Muscle of leg (tissue), 11 donors: Measurements from ENCODE around the gene PPP1R3F. TPM values are rescaled to one million over a fixed set of nuclear protein-coding genes. Genes with fewer than 3 reads are reported as not detected.
"Not testable (repeated sequence)": the region's sequence is repeated elsewhere in the genome, so short reads cannot be mapped to it uniquely, and the experiment has no call there.

Experiments
- DNase-seq: peaks from one replicate; pipeline ENCODE4 v3.0.0; 2013
- H3K27ac ChIP-seq: one replicate; pipeline ENCODE4 v1.5.1; 2013; ENCODE audit warnings: mild to moderate bottlenecking, low read length, control low read depth
- H3K27me3 ChIP-seq: one replicate; pipeline ENCODE4 v1.6.1; 2013; ENCODE audit warnings: low read length; ENCODE audit not compliant: control insufficient read depth, insufficient read depth
- H3K36me3 ChIP-seq: one replicate; pipeline ENCODE4 v1.6.1; 2013; ENCODE audit warnings: low read length; ENCODE audit not compliant: control insufficient read depth, insufficient read depth
- H3K4me1 ChIP-seq: one replicate; pipeline ENCODE4 v1.6.1; 2013; ENCODE audit warnings: low read length; ENCODE audit not compliant: control insufficient read depth, insufficient read depth
- H3K4me3 ChIP-seq: one replicate; pipeline ENCODE4 v1.5.1; 2013; ENCODE audit warnings: low read length, control low read depth
- H3K9me3 ChIP-seq: replicated peaks from 2 replicates; pipeline ENCODE4 v1.6.1; 2013; ENCODE audit warnings: low read depth, low read length; ENCODE audit not compliant: control insufficient read depth
- WGBS: methylation state at CpG from one replicate; pipeline ENCODE4 v1.1.5; 2013; ENCODE audit warnings: missing lambda C conversion rate; ENCODE audit not compliant: insufficient coverage; 5-methylcytosine and 5-hydroxymethylcytosine counted together
- polyA plus RNA-seq, 8 donors: library from polyadenylated mRNA; unstranded; fragments of 120-200 nt; gene quantifications; one replicate each; pipeline versions ENCODE4 v1.2.1 to v1.2.3, GENCODE V29; 2013; ENCODE audit warnings: inconsistent platforms in 1 of 8, low replicate concordance in 1 of 8; ENCODE audit not compliant: insufficient read length in 8 of 8, insufficient read depth in 1 of 8
- total RNA-seq: library from RNA; stranded (reverse); fragments of 120-200 nt; gene quantifications from one replicate; pipeline ENCODE4 v1.2.4, GENCODE V29; 2013

PPP1R3F gene
- total and polyA plus RNA-seq, 9 donors: 5.5 to 9.0 (median 7.4) TPM

GRCh38 chrX:49286136-49286535, 16.5 kb downstream of the PPP1R3F start:
- DNase-seq: no peak
- Histone ChIP-seq H3K4me1 (no peaks in the 10 kb centered on the region), H3K36me3 (no peaks in the 10 kb centered on the region), H3K27me3 (no peaks in the 10 kb centered on the region), H3K9me3 (no peaks in the 10 kb centered on the region), H3K4me3 (no peak overlapping the region), H3K27ac (no peak overlapping the region)
- WGBS: 88% methylated on average over 17 of the region's 18 CpGs

GRCh38 chrX:49286581-49286980, 17.0 kb downstream of the PPP1R3F start:
- WGBS: 77% methylated on average over 4 of the region's 4 CpGs

GRCh38 chrX:49287665-49288064, 18.1 kb downstream of the PPP1R3F start:
- no peak for DNase-seq
- WGBS: 89% methylated on average over 1 of the region's 1 CpG
- no peaks in the 10 kb centered on the region for H3K36me3 ChIP-seq
- H3K9me3 ChIP-seq: no peaks in the 10 kb centered on the region
- H3K27ac ChIP-seq: no peak overlapping the region
- no peak overlapping the region for H3K4me3 ChIP-seq
- H3K27me3 ChIP-seq: no peaks in the 10 kb centered on the region
- H3K4me1 ChIP-seq: no peaks in the 10 kb centered on the region

More at GRCh38 chrX:49286581-49286980, 17.0 kb downstream of the PPP1R3F start:
- no peaks in the 10 kb centered on the region for H3K4me1 ChIP-seq
- no peak for DNase-seq
- no peaks in the 10 kb centered on the region for H3K9me3 ChIP-seq
- no peak overlapping the region for H3K27ac ChIP-seq
- H3K36me3 ChIP-seq: no peaks in the 10 kb centered on the region
- no peak overlapping the region for H3K4me3 ChIP-seq
- H3K27me3 ChIP-seq: no peaks in the 10 kb centered on the region

GRCh38 chrX:49290215-49290614, 20.6 kb downstream of the PPP1R3F start:
- DNase-seq: no peak
- Histone ChIP-seq H3K27ac (no peak overlapping the region), H3K4me1 (no peaks in the 10 kb centered on the region), H3K4me3 (no peak overlapping the region), H3K27me3 (no peaks in the 10 kb centered on the region), H3K9me3 (no peaks in the 10 kb centered on the region), H3K36me3 (no peaks in the 10 kb centered on the region)
- WGBS: 66% methylated on average over 5 of the region's 7 CpGs

- H3K4me3 ChIP-seq: no peak overlapping the region
- no peaks in the 10 kb centered on the region for H3K36me3 ChIP-seq
- H3K4me1 ChIP-seq: no peaks in the 10 kb centered on the region
- no peaks in the 10 kb centered on the region for H3K27me3 ChIP-seq
- H3K9me3 ChIP-seq: no peaks in the 10 kb centered on the region
- peak; percentile 44 for DNase-seq
- WGBS: 36% methylated on average over 11 of the region's 11 CpGs
- H3K27ac ChIP-seq: no peak overlapping the region
These were observed 22.2 kb downstream of the PPP1R3F start for GRCh38 chrX:49291615-49292337.

GRCh38 chrX:49292400-49293362, 23.1 kb downstream of the PPP1R3F start:
- Histone ChIP-seq H3K36me3 (no peaks in the 10 kb centered on the region), H3K9me3 (no peaks in the 10 kb centered on the region), H3K4me1 (no peaks in the 10 kb centered on the region), H3K27ac (no peak overlapping the region), H3K27me3 (no peaks in the 10 kb centered on the region), H3K4me3 (no peak overlapping the region)
- 82% methylated on average over 12 of the region's 17 CpGs for WGBS
- DNase-seq: no peak

GRCh38 chrX:49299293-49299692, 29.7 kb downstream of the PPP1R3F start:
- H3K27ac ChIP-seq, H3K36me3 ChIP-seq, DNase-seq, H3K4me3 ChIP-seq, H3K27me3 ChIP-seq, H3K9me3 ChIP-seq, H3K4me1 ChIP-seq: not testable (repeated sequence)
- 65% methylated on average over 3 of the region's 5 CpGs for WGBS

GRCh38 chrX:49300703-49301102, 31.1 kb downstream of the PPP1R3F start:
- Histone ChIP-seq H3K36me3 (no peaks in the 10 kb centered on the region), H3K4me3 (no peak overlapping the region), H3K4me1 (no peaks in the 10 kb centered on the region), H3K27ac (no peak overlapping the region), H3K9me3 (no peaks in the 10 kb centered on the region), H3K27me3 (no peaks in the 10 kb centered on the region)
- DNase-seq: no peak
- whole genome bisulfite sequencing: no CpG with 5 or more reads among the region's 1 CpG

GRCh38 chrX:49303346-49303745, 33.8 kb downstream of the PPP1R3F start, which contains the start of gene GAGE10:
GAGE10 (plus strand) TSS chrX:49303646; CDS start chrX:49304860, 1,214 bp downstream.
- Histone ChIP-seq H3K4me1 (no peaks in the 10 kb centered on the region), H3K36me3 (no peaks in the 10 kb centered on the region), H3K27ac (no peak within 1 kb of the TSS), H3K27me3 (no peaks in the 10 kb centered on the region), H3K9me3 (no peaks in the 10 kb centered on the region), H3K4me3 (no peak within 1 kb of the TSS)
- 75% methylated on average over 11 of the region's 15 CpGs for WGBS
- DNase-seq: no peak

- not testable (repeated sequence) for H3K4me1 ChIP-seq, H3K27ac ChIP-seq, H3K27me3 ChIP-seq, DNase-seq, H3K4me3 ChIP-seq, H3K9me3 ChIP-seq, H3K36me3 ChIP-seq
- no CpG with 5 or more reads among the region's 2 CpGs for WGBS
These were observed 38.2 kb downstream of the PPP1R3F start for GRCh38 chrX:49307775-49308174.
